Measurements from ENCODE around the gene FBH1. TPM values are rescaled to one million over a fixed set of nuclear protein-coding genes. Genes with fewer than 3 reads are reported as not detected.
"Not testable (repeated sequence)": the region's sequence is repeated elsewhere in the genome, so short reads cannot be mapped to it uniquely, and the experiment has no call there.

FBH1 gene
- total RNA-seq, 1 donor from 2014 or later, result 71.5 TPM

DNA sequence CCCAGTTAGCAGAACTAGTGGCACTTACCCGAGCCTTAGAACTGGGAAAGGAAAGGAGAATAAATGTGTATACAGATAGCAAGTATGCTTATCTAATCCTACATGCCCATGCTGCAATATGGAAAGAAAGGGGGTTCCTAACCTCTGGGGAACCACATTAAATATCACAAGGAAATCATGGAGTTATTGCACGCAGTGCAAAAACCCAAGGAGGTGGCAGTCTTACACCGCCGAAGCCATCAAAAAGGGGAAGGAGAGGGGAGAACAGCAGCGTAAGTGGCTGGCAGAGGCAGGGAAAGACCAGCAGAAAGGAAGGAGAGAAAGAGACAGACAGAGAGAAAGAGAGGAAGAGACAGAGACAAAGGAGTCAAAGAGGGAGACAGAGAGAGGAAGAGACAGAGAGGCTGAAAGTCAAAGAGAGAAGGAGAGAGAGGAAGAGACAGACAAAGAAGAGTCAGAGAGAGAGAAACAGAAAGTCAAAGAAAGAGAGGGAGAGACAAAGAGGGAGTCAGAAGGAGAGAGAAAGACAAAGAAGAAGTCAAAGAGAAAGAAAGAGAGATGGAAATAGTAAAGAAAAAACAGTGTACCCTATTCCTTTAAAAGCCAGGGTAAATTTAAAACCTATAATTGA, 23.5 kb upstream of the FBH1 start:
- H3K79me2 ChIP-seq (ENCODE audit: insufficient read depth, low read length); H3K4me1 Mint-ChIP-seq (ENCODE audit: low read depth, unreplicated experiment); H3K36me3 ChIP-seq (ENCODE audit: insufficient read depth, low read length); H3K27ac Mint-ChIP-seq (ENCODE audit: unreplicated experiment); H3K4me2 ChIP-seq (ENCODE audit: low read length); H4K20me1 ChIP-seq (ENCODE audit: insufficient read depth, low read length); H3K4me1 ChIP-seq (ENCODE audit: insufficient read depth, low read length); H3K27me3 ChIP-seq (ENCODE audit: insufficient read depth, low read length); H3K9ac ChIP-seq (ENCODE audit: low read length); DNase-seq (ENCODE audit: low read depth); H3K36me3 Mint-ChIP-seq (ENCODE audit: low read depth, unreplicated experiment); H3K4me3 Mint-ChIP-seq (ENCODE audit: unreplicated experiment); H3K4me3 ChIP-seq (ENCODE audit: insufficient read depth, low read depth, low read length); H3K27me3 Mint-ChIP-seq (ENCODE audit: low read depth, unreplicated experiment); FAIRE-seq; H3K27ac ChIP-seq (ENCODE audit: low read depth, low read length); H3K9me3 ChIP-seq (ENCODE audit: insufficient read depth, low read depth, low read length); H2AFZ ChIP-seq (ENCODE audit: low read depth, low read length): not testable (repeated sequence)
- H3K9me3 Mint-ChIP-seq (ENCODE audit: unreplicated experiment), result peaks cover 18% of the 10 kb centered on the region

DNA sequence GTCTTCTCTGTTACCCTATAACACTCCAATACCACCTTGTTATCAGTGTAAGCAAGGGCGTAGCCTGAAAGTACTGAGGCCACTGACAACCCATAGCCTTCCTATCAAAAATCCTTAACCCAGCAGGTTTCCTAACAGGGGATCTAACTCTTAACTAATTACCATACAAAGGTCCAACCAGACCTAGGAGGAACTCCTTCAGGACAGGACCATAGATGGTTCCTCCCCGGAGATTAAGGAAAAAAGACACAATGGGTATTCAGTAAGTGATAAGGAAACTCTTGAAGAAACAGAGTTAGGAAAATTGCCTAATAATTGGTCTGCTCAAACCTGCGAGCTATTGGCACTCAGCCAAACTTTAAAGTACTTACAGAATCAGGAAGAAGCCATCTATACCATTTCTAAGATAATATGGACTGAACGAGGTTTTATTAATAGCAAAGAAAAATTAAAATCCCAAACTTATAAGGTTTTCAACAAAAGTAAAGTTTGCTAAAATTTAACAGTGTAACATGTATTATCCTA, 22.9 kb upstream of the FBH1 start:
- not testable (repeated sequence) for H3K27me3 ChIP-seq (ENCODE audit: insufficient read depth, low read length); H3K27me3 Mint-ChIP-seq (ENCODE audit: low read depth, unreplicated experiment); H3K9me3 ChIP-seq (ENCODE audit: insufficient read depth, low read depth, low read length); H3K27ac ChIP-seq (ENCODE audit: low read depth, low read length); H4K20me1 ChIP-seq (ENCODE audit: insufficient read depth, low read length); H3K27ac Mint-ChIP-seq (ENCODE audit: unreplicated experiment); H3K4me3 Mint-ChIP-seq (ENCODE audit: unreplicated experiment); H3K4me3 ChIP-seq (ENCODE audit: insufficient read depth, low read depth, low read length); H3K36me3 ChIP-seq (ENCODE audit: insufficient read depth, low read length); H3K36me3 Mint-ChIP-seq (ENCODE audit: low read depth, unreplicated experiment); H3K4me1 ChIP-seq (ENCODE audit: insufficient read depth, low read length); DNase-seq (ENCODE audit: low read depth); H3K9ac ChIP-seq (ENCODE audit: low read length); H3K79me2 ChIP-seq (ENCODE audit: insufficient read depth, low read length); H2AFZ ChIP-seq (ENCODE audit: low read depth, low read length); FAIRE-seq; H3K4me2 ChIP-seq (ENCODE audit: low read length); H3K4me1 Mint-ChIP-seq (ENCODE audit: low read depth, unreplicated experiment)
- peaks cover 18% of the 10 kb centered on the region for H3K9me3 Mint-ChIP-seq (ENCODE audit: unreplicated experiment)

DNA sequence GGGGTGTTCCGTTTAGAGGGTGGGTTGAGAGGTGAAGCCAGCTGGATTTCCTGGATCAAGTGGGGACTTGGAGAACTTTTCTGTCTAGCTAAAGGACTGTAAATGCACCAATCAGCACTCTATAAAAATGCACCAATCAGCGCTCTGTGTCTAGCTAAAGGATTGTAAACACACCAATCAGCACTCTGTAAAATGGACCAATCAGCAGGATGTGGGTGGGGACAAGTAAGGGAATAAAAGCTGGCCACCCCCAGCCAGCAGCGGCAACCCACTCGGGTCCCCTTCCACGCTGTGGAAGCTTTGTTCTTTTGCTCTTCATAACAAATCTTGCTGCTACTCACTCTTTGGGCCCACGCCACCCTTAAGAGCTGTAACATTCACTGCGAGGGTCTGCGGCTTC, 21.7 kb upstream of the FBH1 start:
- not testable (repeated sequence) for H3K9me3 ChIP-seq (ENCODE audit: insufficient read depth, low read depth, low read length); H3K27ac ChIP-seq (ENCODE audit: low read depth, low read length); H3K36me3 ChIP-seq (ENCODE audit: insufficient read depth, low read length); H3K27ac Mint-ChIP-seq (ENCODE audit: unreplicated experiment); H3K4me3 ChIP-seq (ENCODE audit: insufficient read depth, low read depth, low read length); H3K27me3 Mint-ChIP-seq (ENCODE audit: low read depth, unreplicated experiment); H3K36me3 Mint-ChIP-seq (ENCODE audit: low read depth, unreplicated experiment); H3K4me1 ChIP-seq (ENCODE audit: insufficient read depth, low read length); H3K4me3 Mint-ChIP-seq (ENCODE audit: unreplicated experiment); H3K4me1 Mint-ChIP-seq (ENCODE audit: low read depth, unreplicated experiment); H3K27me3 ChIP-seq (ENCODE audit: insufficient read depth, low read length); DNase-seq (ENCODE audit: low read depth); H3K79me2 ChIP-seq (ENCODE audit: insufficient read depth, low read length); H3K4me2 ChIP-seq (ENCODE audit: low read length); FAIRE-seq; H3K9ac ChIP-seq (ENCODE audit: low read length); H4K20me1 ChIP-seq (ENCODE audit: insufficient read depth, low read length); H2AFZ ChIP-seq (ENCODE audit: low read depth, low read length)
- peaks cover 14% of the 10 kb centered on the region for H3K9me3 Mint-ChIP-seq (ENCODE audit: unreplicated experiment)

DNA sequence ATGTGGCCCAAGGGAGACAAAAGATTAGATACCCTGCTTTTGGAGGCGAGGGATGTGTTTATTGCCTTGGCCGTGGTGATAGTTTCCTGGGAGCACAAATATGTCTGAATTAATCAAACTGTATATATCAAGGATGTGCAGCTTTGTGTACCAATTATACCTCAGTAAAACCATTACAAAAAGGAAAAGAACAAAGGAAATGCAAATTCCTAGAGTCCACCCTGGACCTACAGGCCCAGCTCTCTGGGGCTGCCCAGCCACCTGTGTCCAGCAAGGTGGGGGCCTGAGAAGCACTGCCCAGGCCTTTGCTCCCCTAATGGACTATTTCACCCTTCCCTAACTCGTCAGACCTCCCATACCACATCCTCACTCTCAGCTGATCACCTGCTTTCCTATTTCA, 20.9 kb upstream of the FBH1 start:
- no peaks in the 10 kb centered on the region for H3K27me3 Mint-ChIP-seq (ENCODE audit: low read depth, unreplicated experiment)
- TF ChIP-seq, protein P1, sequence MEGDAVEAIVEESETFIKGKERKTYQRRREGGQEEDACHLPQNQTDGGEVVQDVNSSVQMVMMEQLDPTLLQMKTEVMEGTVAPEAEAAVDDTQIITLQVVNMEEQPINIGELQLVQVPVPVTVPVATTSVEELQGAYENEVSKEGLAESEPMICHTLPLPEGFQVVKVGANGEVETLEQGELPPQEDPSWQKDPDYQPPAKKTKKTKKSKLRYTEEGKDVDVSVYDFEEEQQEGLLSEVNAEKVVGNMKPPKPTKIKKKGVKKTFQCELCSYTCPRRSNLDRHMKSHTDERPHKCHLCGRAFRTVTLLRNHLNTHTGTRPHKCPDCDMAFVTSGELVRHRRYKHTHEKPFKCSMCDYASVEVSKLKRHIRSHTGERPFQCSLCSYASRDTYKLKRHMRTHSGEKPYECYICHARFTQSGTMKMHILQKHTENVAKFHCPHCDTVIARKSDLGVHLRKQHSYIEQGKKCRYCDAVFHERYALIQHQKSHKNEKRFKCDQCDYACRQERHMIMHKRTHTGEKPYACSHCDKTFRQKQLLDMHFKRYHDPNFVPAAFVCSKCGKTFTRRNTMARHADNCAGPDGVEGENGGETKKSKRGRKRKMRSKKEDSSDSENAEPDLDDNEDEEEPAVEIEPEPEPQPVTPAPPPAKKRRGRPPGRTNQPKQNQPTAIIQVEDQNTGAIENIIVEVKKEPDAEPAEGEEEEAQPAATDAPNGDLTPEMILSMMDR (IDR thresholded peaks at IDR 0.05; ENCODE audit: insufficient read depth, low read depth, low read length), result no peak
- TF ChIP-seq EZH2 (IDR thresholded peaks at IDR 0.05; ENCODE audit: insufficient read depth, low read length), result no peak
- Histone ChIP-seq H3K9me3 (ENCODE audit: insufficient read depth, low read depth, low read length) (no peaks in the 10 kb centered on the region), H4K20me1 (ENCODE audit: insufficient read depth, low read length) (no peaks in the 10 kb centered on the region), H3K27ac (ENCODE audit: low read depth, low read length) (no peak overlapping the region), H2AFZ (ENCODE audit: low read depth, low read length) (no peak overlapping the region), H3K4me1 (ENCODE audit: insufficient read depth, low read length) (no peaks in the 10 kb centered on the region), H3K4me3 (ENCODE audit: insufficient read depth, low read depth, low read length) (no peak overlapping the region), H3K79me2 (ENCODE audit: insufficient read depth, low read length) (no peaks in the 10 kb centered on the region), H3K27me3 (ENCODE audit: insufficient read depth, low read length) (no peaks in the 10 kb centered on the region), H3K4me2 (ENCODE audit: low read length) (no peak overlapping the region), H3K9ac (ENCODE audit: low read length) (no peak overlapping the region), H3K36me3 (ENCODE audit: insufficient read depth, low read length) (no peaks in the 10 kb centered on the region)
- FAIRE-seq, result no peak
- peaks cover 6% of the 10 kb centered on the region for H3K4me1 Mint-ChIP-seq (ENCODE audit: low read depth, unreplicated experiment)
- H3K27ac Mint-ChIP-seq (ENCODE audit: unreplicated experiment), result no peak overlapping the region
- peaks cover 14% of the 10 kb centered on the region for H3K9me3 Mint-ChIP-seq (ENCODE audit: unreplicated experiment)
- no peak for DNase-seq (ENCODE audit: low read depth)
- no peaks in the 10 kb centered on the region for H3K36me3 Mint-ChIP-seq (ENCODE audit: low read depth, unreplicated experiment)
- H3K4me3 Mint-ChIP-seq (ENCODE audit: unreplicated experiment), result no peak overlapping the region
